HG03469 (cell line): Measurements from ENCODE around the gene PPA2.
"Not testable (repeated sequence)": the region's sequence is repeated elsewhere in the genome, so short reads cannot be mapped to it uniquely, and the experiment has no call there.

Experiments used
- ATAC-seq: cut with Tn5 transposase; IDR thresholded peaks from one replicate; pipeline ENCODE4 v1.9.1; 2021; ENCODE audit warnings: mild to moderate bottlenecking, moderate library complexity, moderate number of reproducible peaks; ENCODE audit not compliant: unreplicated experiment

Gene PPA2

GRCh38 chr4:105461221-105461620 is 12.6 kb downstream of the PPA2 start:
- ATAC-seq: no peak

GRCh38 chr4:105460306-105460705 is 13.6 kb downstream of the PPA2 start:
- ATAC-seq: no peak

- ATAC-seq: not testable (repeated sequence)
These were observed 15.3 kb downstream of the PPA2 start for GRCh38 chr4:105458541-105458940.

- no peak for ATAC-seq
These were observed 15.9 kb downstream of the PPA2 start for GRCh38 chr4:105458001-105458400.

DNA sequence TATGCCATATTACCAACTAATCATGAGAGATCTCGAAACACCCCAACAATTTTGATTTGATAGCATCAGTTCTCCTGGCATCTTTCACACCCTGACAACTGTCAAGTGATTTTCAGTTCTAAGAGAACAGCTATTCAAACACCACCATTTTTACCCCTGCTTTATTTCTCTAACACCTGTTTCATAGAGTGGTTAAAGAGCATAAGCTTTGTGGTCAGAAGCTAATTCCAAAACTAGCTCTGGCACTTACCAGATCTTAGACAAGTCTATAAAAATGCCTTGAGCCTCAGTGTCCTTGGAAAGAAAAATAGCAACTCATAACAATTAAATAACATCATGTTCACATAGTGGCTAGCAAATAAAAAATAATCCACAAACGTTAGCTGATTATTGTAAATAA is 17.9 kb downstream of the PPA2 start:
- ATAC-seq: no peak

DNA sequence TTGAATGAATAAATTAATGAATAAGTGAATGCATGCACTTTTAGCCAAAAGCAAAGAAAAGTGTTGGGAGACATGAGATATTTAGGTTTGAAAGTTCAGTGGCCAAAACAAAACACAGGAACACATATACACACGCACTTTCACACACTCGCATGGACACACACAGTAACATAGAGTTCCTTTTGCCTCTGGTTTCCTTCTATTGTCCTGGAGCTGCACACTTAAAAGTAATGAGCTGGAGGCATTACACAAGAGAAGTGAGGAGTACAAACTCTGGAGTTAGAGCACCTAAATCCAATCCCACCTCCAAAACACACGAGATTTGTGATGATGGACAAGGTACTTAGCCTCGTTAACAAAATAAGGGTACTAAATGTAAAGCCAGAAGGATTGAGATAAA is 18.7 kb downstream of the PPA2 start:
- no peak for ATAC-seq

GRCh38 chr4:105453550-105454205 is 20.2 kb downstream of the PPA2 start:
- ATAC-seq: peak; percentile 85

DNA sequence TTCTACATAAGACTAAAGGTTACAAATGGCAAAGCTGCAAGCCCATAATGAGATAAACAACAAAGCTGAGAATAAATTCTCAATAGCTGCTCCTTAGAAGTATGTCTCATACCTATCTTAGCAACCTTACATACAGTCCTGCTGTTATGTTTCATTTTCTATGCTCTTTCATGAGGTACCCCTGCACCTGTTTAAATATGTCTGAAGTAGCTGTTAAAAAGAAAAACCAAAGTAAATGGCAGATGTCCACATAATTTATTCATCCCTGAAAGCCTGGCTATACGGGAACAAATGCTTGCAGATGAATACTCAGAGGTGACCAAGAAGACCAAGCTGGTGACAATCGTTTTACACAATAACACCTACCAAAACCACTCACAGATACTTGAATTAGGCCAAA is 22.5 kb downstream of the PPA2 start:
- no peak for ATAC-seq

DNA sequence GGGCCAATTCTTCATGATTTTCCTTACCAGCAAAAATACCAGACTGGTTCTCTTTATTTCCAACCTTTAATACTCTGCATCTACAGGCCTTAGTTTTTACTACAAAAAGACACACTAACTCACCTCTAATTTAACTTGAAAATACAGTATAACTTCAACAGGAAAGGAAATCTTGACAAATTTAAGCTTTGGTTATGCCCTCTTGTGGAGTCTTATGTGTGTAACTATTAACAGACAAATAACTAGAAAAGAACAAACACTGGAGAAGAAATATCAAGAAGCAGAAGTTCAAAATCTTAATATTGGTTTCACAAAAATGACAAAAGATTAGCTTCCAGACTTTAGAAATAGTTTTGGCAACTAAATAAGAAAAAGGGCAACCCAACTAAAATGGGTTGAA is 33.0 kb downstream of the PPA2 start:
- no peak for ATAC-seq

GRCh38 chr4:105437637-105438036 is 36.2 kb downstream of the PPA2 start:
- no peak for ATAC-seq

DNA sequence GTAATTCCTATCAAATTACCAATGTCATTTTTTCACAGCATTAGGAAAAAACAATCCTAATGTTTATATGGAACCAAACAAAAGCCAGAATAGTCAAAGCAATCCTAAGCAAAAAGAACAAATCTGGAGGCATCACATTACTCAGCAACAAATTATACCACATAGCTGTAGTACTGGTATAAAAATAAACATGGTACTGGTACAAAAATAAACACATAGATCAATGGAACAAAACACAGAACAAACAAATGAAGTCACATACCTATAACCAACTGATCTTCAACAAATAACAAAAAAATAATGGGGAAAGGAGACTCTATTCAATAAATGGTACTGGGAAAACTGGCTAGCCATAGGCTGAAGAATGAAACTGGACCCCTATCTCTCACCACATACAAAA is 37.4 kb downstream of the PPA2 start:
- no peak for ATAC-seq

- no peak for ATAC-seq
These were observed 38.9 kb downstream of the PPA2 start for GRCh38 chr4:105434940-105435339.

DNA sequence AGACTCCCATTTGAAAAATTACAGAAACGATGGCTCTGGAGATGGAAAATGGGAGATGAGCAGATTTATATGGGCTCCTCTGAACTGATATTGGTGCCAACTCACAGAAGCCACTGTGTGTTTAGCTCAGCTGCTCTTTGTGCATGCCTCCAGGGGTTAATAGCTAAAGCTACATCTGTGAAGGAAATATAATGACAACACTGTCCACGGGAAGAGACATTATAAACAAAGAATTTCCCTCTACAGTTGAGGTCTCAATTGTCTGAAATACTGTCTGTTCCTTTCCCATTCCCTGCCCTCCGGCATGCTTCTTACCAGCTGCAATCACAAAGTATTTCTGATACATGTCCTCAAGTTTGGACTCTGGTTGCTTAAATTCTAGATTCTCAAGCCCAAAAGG is 40.4 kb downstream of the PPA2 start:
- no peak for ATAC-seq

DNA sequence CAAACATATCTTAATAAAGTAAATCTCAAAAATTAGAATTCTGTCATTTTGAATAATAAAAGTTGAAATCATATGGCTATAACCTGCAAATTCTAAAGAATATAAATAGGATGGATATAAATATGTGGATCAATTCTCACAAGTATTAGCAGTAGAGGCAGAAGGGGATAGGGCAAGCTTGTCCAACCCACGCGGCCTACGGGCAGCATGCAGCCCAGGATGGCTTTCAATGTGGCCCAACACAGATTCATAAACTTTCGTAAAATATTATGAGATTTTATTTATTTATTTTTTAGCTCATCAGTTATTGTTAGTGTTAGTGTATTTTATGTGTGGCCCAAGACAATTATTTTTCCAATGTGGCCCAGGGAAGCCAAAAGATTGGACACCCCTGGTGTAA is 41.4 kb downstream of the PPA2 start:
- no peak for ATAC-seq

DNA sequence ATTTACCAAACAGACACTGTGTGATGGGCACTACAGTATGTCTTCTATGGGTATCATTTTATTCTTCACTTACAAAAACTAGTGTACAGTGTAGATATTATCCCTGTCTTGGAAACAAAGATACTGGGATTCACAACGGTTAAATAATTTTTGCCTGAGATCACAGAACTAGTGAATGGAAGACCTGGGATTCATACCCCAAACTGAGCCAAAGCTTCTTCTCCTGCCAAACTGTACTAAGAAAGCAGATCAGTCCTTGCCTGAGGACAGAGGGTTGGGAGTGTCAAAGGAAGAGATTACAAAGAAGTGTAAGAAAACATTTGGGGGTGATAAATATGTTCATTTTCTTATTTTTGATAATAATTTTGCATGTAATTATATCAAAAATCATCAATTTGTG is 43.1 kb downstream of the PPA2 start:
- no peak for ATAC-seq

- no peak for ATAC-seq
These were observed 47.5 kb downstream of the PPA2 start for GRCh38 chr4:105426187-105426897.

- ATAC-seq: no peak
These were observed 51.5 kb downstream of the PPA2 start for GRCh38 chr4:105422207-105422920.

DNA sequence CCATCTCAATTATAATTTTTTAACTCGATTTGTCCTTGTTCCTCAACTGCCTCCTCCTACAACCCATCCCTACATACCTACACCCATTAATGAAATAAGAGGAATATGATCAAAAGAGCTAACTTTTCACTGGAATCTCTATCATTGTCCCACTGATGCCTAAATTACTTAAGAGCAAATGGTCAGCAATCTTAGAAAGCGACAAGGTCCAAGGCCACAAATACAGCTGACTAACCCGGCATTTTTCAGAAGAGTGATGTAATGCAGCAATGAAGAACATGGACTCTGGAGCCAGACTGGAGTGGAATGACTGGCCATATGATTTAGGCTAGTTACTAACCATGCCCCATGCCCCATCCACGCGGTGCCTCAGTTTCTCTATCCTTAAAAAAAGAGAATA is 56.2 kb downstream of the PPA2 start:
- ATAC-seq: no peak

DNA sequence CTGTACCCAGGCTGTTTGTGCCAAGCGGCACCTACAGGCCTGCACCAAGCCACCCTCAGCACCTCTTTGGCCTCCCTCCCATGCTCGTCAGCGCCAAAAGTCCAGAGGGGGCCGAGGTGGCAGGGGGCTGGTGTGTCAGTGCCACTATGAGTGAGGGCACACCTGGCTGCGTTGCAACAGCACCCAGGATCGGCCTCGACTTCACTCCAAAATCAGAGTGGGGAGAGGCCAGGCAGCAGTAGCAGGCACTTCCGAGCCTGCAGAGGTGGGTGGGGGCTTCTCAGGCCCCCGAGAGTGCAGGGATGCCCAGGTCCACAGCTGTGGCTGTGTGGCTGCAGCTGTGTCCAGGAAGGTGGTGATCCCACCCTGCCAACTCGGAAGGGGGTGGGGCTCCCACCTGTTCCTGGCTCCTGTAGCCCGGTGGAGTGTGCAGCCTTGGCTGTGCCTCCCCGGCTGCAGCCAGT is 58.5 kb downstream of the PPA2 start:
- no peak for ATAC-seq

DNA sequence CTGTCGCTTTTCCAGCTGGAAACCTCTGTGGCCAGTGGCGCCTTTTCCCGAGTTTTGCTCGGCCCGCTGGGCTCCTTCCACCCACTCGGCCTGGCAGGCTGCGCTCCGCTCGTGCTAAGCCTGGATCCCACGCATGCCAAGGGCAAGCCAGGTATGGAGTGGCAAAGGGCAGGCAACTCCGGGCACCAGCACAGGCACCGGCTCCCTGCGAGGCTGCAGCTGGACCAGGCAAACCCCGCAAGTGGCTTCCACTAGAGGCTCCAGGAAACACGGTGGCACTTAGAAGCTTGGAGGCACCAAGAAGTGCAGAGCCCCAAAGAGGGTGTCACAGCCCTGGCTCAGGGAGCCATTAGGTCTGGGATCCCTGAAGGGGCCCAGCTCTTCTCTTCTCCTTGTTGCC is 59.5 kb downstream of the PPA2 start:
- ATAC-seq: no peak

GRCh38 chr4:105409135-105409534 is 64.7 kb downstream of the PPA2 start:
- ATAC-seq: not testable (repeated sequence)
